SH-SY5Y (cell line): Measurements from ENCODE around the gene ANGPTL2.

Experiments
- GATA2 ChIP-seq: IDR thresholded peaks from 2 replicates; pipeline ENCODE4 v1.6.1; 2011; ENCODE audit warnings: mild to moderate bottlenecking, low read depth, low read length
- GATA3 ChIP-seq: IDR thresholded peaks from 2 replicates; pipeline ENCODE4 v1.6.1; 2011; ENCODE audit warnings: low read depth, mild to moderate bottlenecking, low read length, moderate library complexity

Gene ANGPTL2

DNA sequence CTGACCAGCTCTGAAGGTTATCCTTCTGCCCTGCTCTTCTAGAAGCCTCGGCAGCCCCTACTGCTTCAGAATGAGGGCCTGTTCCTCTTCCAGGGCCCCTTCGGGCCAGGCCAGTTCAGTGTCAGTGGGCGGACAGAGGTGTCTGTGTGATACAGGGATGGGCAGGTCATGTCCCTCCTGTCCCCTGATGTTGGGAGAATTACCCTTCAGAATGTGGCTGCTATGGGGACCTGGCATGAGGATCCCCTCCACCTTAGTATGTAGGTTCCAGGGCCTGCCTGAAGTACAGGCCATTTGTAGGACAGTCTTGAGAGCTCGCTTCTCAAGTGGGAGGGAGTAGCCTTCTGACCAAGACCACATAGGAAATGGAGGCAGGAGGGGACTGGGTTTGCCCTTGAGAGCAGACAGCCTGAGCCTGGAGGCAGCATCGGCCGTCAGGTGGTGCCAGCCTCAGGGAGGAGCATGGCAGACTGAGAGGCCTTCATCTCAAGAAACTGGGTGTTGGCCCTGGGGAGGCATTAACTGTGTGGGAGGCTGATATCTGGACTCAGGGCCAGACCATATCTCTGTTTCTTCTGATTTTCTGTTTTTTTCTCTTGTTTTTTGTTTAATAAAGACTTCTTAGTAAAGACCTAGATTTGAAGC is 32.0 kb downstream of the ANGPTL2 start:
- TF ChIP-seq GATA2, result no peak
- TF ChIP-seq GATA3, result no peak

DNA sequence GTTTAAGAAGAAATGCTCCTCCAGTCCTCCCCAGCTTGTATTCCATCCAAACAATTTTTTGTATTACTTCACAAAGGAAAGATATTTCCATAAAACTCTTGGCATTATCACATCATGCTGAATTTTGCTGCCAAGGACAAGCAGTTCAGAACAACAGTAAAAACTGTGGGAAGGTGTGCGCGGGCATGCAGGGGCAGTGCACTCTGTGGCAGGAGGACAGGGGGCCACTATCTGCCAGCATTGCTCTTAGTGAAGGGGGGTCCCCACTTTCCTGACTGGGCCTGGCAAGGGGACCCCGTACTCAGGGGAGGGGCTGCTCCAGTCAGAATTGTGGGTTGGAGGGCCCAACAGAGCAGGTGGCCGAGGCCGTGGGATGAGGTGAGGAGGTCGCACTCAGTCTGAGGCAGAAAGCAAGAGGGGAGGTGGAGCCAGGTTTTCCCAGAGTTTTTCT is 32.8 kb downstream of the ANGPTL2 start:
- TF ChIP-seq GATA2, result no peak
- no peak for TF ChIP-seq GATA3

DNA sequence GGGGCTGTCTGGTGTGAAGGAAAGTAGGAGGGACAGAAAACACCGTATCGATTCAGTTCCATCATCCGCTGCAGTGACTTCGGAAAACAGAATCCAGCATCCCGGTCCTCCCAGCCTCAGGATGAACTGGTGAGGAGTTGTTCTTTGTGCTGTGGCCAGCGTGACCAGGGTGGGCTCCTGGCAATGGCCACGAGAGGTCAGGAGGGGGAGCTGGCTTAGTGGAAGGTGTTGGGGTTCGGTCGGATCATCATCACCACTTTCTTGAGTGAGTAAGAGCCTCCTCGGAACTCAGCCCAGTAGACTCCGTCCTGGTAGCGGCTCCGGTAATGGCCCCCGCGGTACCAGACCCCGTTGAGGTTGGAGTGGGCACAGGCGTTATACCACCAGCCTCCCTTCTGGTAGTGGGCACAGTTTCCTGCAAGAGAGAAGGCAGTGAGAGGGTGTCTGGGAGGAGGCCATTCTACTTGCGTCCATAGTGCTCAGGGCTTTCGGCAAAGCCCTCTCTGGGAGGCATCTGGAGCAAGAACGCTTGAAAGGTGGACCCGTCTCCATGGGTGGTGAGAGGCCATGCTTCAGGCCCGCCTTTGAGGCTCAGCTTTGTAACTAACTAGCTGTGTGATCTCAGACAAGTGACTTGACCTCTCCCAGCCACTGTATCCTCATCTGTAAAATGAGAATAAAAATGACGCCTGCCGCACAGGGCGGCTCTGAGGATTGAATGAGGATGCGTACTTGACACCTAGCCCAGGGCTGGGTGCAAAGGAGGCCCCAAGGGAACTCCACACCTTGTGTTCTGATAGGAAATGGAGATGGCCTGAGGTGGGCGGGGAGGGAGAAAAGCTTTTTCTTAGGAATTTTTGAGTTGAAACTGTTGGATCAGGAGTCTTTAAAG is 33.5 kb downstream of the ANGPTL2 start:
- TF ChIP-seq GATA3, result no peak
- no peak for TF ChIP-seq GATA2

DNA sequence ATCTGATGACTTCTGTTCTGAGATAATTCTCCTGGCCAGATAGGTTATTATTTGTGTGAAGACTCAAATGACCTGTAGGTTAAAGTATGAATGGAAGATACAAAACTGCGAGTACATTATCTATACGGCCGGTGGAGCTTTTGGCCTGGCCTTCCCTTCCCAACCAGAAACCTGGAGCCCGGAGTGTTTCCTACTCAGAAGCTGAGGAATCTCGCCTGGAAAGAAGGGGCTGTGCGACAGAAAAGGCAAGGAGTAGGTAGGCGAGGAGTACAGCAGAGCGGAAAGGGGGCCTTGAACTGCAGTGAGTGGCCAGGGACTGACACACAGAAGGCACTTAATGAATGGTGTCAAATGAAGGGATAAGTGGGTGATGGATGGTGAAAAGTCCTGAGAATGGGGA is 34.6 kb downstream of the ANGPTL2 start:
- TF ChIP-seq GATA2 (no peak), GATA3 (no peak)

DNA sequence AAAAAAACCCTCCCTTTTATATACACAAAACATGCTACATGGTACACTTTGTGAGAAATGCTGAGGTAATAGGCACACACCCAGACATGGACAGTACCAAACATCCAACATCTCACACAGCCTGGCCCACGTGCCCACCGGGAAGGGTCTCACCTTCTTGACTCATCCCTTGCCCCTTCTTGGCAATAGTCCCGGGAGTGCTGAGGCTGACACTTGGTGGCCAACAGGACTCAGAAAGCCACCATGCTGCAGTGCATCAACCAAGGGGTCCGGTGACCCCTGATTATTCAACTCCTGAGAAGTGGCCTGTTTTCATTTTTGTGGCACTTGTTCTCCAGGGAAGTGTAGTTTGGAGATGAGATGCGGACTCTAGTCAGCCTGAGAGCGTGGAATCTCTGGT is 35.0 kb downstream of the ANGPTL2 start:
- TF ChIP-seq GATA2 (no peak), GATA3 (no peak)

DNA sequence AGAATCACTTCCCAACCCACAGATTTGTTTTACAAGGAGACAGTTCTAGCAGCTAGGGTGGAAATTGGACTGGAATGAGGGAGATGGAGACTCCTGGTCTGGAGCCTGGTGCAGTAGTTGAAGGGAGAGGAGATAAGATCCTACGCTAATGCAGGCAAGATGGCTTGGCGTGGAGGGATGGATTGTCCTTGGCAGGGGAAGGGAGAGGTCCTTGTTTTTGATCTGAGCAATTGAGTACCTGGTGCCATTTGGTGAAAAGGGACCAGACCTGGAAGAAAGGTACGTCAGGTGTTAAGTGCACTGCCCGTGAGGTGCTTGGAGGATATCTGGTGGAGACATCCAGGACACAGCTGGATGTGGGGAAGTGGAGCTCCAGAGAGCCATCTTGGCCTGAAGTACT is 35.7 kb downstream of the ANGPTL2 start:
- TF ChIP-seq GATA3 (no peak), GATA2 (no peak)

DNA sequence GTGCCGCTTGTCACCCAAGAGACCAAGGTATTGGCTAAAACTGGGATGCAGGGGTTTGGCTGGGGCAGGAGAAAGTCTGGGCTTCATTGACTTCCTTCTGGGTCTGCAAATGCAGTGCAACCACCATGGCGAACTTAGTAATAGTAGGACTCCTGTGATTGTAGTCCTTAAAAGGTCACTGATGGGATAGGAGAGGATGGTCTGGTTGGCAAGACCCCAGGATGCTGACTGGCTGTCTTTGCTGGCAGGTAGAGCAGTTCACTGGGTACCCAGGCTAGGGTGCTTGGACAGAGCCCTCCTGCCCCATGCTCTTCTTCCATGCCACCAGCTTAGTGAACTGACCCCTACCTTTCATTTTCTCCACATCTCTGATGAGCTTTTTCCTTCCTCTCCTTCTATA is 37.2 kb downstream of the ANGPTL2 start:
- TF ChIP-seq GATA2 (no peak), GATA3 (no peak)

DNA sequence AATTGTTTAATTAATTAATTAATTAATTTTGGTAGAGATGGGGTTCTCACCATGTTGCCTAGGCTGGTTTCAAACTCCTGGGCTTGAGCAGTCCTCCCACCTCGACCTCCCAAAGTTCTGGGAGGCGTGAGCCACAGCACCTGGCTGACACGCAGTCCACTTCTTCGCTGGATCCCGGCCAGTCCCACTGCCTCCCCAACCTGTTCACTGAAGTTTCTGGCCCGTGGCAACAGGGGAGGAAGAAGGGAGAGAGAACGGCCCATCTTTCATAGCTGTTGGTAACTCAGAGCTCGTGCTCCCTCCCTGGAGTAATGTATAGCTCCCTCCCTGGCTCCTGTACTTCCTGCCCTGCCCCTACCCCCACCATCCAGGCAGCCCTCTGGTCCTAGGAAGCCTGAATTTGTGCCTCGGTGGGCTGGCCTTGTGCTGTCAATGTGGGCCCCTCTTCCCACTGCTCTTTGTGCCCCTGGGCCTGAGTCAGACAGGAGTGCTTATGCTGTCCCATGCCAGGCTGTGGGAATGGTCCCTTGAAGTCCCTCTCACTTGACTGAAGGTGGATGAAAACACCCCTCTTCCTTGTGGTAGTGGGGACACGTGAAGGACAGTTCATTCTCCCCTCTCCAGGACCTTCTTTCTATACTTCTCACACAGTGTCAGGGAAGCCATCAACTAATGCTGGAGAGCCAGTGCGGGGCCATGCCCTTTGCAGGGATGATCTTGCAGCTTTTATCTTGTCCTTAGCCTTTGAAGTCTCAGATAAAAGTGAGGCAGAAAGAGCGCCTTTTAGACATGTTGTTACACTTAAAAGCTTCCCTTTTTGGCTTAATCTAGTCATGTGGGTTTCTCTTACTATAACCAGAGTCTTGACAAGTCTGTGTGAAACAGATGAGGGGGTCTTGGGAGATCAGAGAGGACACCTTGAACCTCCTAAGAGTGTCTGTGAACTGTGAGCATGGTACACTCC is 38.1 kb downstream of the ANGPTL2 start:
- TF ChIP-seq GATA2, result no peak
- no peak for TF ChIP-seq GATA3

DNA sequence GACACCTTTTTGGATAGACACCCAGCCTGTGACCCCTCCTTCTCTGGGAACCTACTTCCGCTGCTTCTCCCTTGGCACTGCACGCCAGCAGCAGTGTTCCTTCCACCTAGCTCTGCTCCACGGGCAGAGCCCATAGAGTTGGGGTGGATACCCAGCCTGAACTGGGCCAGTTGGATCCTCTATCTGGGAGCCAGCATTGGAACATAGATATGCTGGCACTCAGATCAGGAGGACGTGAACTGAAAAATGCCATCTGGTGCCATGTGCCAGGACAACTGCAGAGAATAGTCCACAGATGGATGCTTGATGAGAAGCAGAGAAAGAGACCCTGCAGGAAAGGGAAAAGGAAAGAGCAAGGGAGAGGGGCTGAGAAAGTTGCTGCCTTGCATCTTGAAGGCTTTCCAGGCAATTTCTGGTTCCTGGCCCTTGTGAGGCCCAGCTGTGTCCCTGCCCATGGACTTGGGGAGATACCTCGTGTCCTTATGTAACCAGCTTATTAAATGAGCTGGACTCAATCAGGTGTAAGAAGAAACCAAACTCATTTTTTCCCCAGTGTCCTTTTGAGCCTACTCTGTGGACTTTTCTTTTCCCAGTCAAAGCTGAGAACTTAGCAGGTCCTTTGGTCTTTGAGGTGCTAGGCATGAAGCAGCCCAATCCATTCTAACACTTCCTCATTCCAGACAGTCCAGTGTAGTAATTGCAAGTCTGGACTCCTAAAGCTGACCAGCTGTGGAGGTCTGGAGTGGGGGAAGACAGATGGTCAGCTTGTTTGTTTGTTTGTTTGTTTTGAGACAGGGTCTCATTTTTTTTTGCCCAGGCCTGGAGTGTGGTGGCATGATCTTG is 39.1 kb downstream of the ANGPTL2 start:
- TF ChIP-seq GATA3 (no peak), GATA2 (no peak)

DNA sequence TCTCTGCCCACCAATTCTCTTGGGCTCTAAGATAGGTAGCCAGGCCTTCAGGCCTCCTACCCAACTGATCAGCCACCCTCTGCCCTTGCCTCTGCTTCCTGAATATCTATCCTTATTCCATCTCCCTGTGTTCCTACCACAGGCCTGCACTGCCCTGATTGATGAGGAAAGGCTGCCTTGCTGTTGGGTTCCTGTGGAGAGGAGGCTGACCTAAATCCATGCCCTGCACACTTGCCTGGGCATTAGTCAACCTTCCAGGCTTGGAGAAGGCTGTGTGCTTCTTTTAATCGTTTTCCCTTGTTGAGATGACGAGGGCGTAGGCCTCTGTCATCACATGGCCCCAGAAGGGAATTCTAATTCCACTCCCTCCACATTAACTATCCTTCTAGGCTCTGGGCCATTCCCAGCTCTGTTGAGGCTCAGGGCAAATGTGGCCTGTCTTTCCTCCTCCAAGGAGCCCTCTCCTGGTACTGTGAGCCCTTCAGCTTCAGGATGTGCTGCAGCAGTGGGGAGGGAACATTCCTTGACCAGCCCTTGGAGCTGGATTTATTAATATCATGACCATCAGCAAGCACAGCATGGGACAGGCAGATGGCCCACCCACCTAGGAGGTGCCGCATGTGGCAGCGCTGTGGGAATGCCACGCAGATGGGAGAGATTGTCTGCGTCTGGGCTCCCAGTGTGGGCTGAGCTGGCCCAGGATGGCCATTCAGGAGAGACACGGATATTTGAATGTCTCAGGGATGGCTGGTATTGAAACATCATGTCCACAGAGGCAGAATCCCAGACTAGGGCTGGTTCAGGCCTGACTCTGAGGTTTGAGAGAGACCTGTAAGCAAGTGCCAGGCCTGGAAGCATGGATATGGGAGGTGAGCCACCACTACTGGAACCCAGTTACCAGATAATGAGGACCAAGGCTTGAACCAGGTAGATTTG is 40.9 kb downstream of the ANGPTL2 start:
- TF ChIP-seq GATA3 (no peak), GATA2 (no peak)

DNA sequence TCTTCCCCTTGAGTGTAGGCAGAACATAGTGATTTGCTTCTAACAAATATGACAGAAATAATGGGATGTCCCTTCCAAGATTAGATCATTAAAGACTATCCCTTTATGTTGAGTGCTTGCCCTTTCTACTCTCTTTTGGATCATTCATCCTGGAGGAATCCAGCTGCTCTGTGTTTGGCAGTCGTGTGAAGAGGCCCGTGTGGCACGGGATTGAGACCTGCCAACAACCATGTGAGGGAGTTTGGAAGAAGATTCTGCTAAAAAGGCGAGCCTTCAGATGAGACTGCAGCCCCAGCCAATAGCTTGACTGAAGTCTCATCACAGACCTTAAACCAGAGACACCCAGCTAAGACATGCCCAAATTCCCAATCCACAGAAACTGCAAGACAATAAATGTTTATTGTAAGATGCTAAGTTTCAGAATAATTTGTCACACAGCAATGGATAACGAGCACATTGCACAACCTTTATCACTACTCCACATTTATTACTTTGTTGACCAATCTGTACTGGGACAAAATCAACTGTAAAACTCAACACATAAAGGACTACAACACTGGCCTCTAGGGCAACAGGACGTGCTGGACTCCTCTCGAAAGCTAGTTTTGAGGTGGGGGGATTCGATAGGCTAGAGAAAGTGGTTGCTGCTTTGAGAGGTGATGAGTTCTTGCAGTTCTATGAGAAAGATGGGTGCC is 42.8 kb downstream of the ANGPTL2 start:
- TF ChIP-seq GATA3, result no peak
- no peak for TF ChIP-seq GATA2

DNA sequence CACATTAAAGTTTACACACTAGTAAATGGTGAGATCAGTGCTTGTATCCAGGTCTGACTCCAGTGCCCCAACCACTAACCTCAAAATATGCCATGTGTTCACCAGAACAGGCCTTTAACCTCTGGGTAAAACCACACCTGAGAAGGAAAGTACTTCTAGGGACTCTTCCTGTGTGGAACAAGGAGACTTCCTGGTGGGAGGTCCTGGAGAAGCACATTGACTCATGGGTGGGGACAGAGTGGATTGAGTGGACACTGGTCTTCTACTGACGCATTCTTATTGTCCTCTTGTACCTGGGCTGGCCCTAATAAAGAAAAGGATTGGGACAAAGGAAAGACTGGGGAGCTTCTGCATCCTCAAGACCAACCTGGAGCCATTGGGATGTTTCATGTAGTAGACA is 43.4 kb downstream of the ANGPTL2 start:
- no peak for TF ChIP-seq GATA3
- TF ChIP-seq GATA2, result no peak
